K562 (cell line): ENCODE results near the gene MBD5. TPM values are rescaled to one million over a fixed set of nuclear protein-coding genes. Genes with fewer than 3 reads are reported as not detected.

Experiments
- ATAC-seq: fragments of 200-7000 bp; cut with Tn5 transposase; 3 replicates; pipeline ENCODE4 v1.9.1; 2020; ENCODE audit warnings: moderate library complexity
- BruUV-seq: library from RNA; stranded (reverse); fragments of 400-500 nt; replicated peaks from 2 replicates; lab custom pipeline; 2021; lab: Mats Ljungman, UMichigan
- CTCF ChIA-PET: fragments of 300-600 bp; formaldehyde crosslinking; extraction: SDS; loops from one replicate; lab custom pipeline; 2021; ENCODE audit warnings: low intra/inter-chr PET ratio; lab: Yijun Ruan, JAX
- POLR2A ChIA-PET: fragments of 300-600, 350-650 bp; sonication (Branson Sonifier 250); formaldehyde crosslinking; extraction: SDS; loops from one replicate; lab custom pipeline; 2021; ENCODE audit warnings: antibody characterized with exemption, inconsistent platforms; lab: Yijun Ruan, JAX
- DNase-seq, 4 experiments: peaks; one replicate each; pipeline versions ENCODE4 v3.0.0 to v3.0.0-alpha.2; 2011 to 2018; ENCODE audit warnings: low spot score in 3 of 4, mixed read lengths in 3 of 4; ENCODE audit errors: extremely low read depth in 1 of 4
- FAIRE-seq: peaks from 2 replicates; lab custom pipeline; 2011; peaks lifted over from hg19 to GRCh38; lab: Jason Lieb, UNC
- H2AFZ ChIP-seq: 2 replicates; pipeline ENCODE4 v1.6.0; 2011; ENCODE audit warnings: low read depth, low read length, control low read depth, inconsistent platforms
- H3K27ac ChIP-seq: fragments of 200-600 bp; 3 replicates; pipeline ENCODE4 v1.8.0; 2011; ENCODE audit warnings: low read depth, mild to moderate bottlenecking, control low read depth, inconsistent platforms, low read length, moderate library complexity, mixed read lengths; ENCODE audit errors: extremely low read depth
- H3K27me3 ChIP-seq, 2 experiments: fragments of 300-600 bp in 1 of 2; 2 replicates in 1 of 2; 3 replicates in 1 of 2; pipeline versions ENCODE4 v1.6.0 to v1.8.0; 2011; ENCODE audit warnings: inconsistent platforms in 2 of 2, low read length in 2 of 2, mild to moderate bottlenecking in 1 of 2, mixed read lengths in 1 of 2, moderate library complexity in 1 of 2; ENCODE audit not compliant: control insufficient read depth in 2 of 2, insufficient read depth in 2 of 2
- H3K36me3 ChIP-seq: fragments of 300-600 bp; 3 replicates; pipeline ENCODE4 v1.8.0; 2011; ENCODE audit warnings: mild to moderate bottlenecking, low read length, inconsistent platforms; ENCODE audit not compliant: control insufficient read depth, insufficient read depth
- H3K4me1 ChIP-seq, 2 experiments: fragments of 200-600 bp in 1 of 2; replicated peaks in 1 of 2; 2 replicates in 1 of 2; 3 replicates in 1 of 2; pipeline versions ENCODE4 v1.5.1 to v1.8.0; 2011; ENCODE audit warnings: inconsistent platforms in 2 of 2, low read length in 2 of 2, mild to moderate bottlenecking in 1 of 2, mixed read lengths in 1 of 2, moderate library complexity in 1 of 2; ENCODE audit not compliant: control insufficient read depth in 2 of 2, insufficient read depth in 2 of 2
- H3K4me2 ChIP-seq: 2 replicates; pipeline ENCODE4 v1.6.1; 2011; ENCODE audit warnings: low read length, control low read depth, inconsistent platforms, mixed read lengths; ENCODE audit not compliant: insufficient read depth
- H3K4me3 ChIP-seq: fragments of 200-600 bp; sonication (generic), shearing (Covaris generic); 2 replicates; pipeline ENCODE4 v1.5.1; 2016; ENCODE audit warnings: control low read depth, inconsistent platforms
- H3K79me2 ChIP-seq: fragments of 200-600 bp; 3 replicates; pipeline ENCODE4 v1.8.0; 2011; ENCODE audit warnings: low read length, inconsistent platforms; ENCODE audit not compliant: control insufficient read depth, insufficient read depth
- H3K9ac ChIP-seq, 2 experiments: 2 replicates each; pipeline versions ENCODE4 v1.6.0 to v1.6.1; 2011; ENCODE audit warnings: low read depth in 2 of 2, low read length in 2 of 2, control low read depth in 1 of 2, inconsistent platforms in 1 of 2, mild to moderate bottlenecking in 1 of 2, mixed read lengths in 1 of 2; ENCODE audit not compliant: insufficient read depth in 1 of 2
- H3K9me1 ChIP-seq: one replicate; pipeline ENCODE4 v1.6.0; 2011; ENCODE audit warnings: inconsistent platforms, mild to moderate bottlenecking, low read length, moderate library complexity; ENCODE audit not compliant: control insufficient read depth, insufficient read depth
- H3K9me3 ChIP-seq: replicated peaks from 2 replicates; pipeline ENCODE4 v1.5.1; 2011; ENCODE audit warnings: low read depth, low read length, inconsistent platforms; ENCODE audit not compliant: control insufficient read depth, insufficient read depth
- H4K20me1 ChIP-seq: replicated peaks from 2 replicates; pipeline ENCODE4 v1.6.1; 2011; ENCODE audit warnings: low read length, inconsistent platforms, mixed read lengths; ENCODE audit not compliant: control insufficient read depth, insufficient read depth
- CBFA2T3 ChIP-seq: fragments of 450-650 bp; IDR thresholded peaks from 2 replicates; pipeline ENCODE4 v1.6.1; 2017
- KLF1 ChIP-seq: fragments of 450-650 bp; IDR thresholded peaks from 2 replicates; pipeline ENCODE4 v1.6.1; 2016; ENCODE audit warnings: missing genetic modification characterization, missing compliant biosample characterization
- SMARCC2 ChIP-seq: fragments of 450-650 bp; IDR thresholded peaks from 2 replicates; pipeline ENCODE4 v1.6.1; 2017; ENCODE audit warnings: antibody characterized with exemption, moderate library complexity, mild to moderate bottlenecking, low read depth
- SPI1 ChIP-seq: IDR thresholded peaks from 2 replicates; pipeline ENCODE4 v1.6.1; 2011; ENCODE audit warnings: low read depth, low read length, control low read depth, borderline replicate concordance
- ZBTB49 ChIP-seq: sonication (generic); formaldehyde crosslinking; IDR thresholded peaks from 2 replicates; pipeline ENCODE4 v1.8.0; 2022; ENCODE audit warnings: missing genetic modification reagents, mild to moderate bottlenecking, borderline replicate concordance
- in situ Hi-C: fragments of 300-500 bp; cut with MboI; formaldehyde crosslinking; loops from 4 replicates; pipeline ENCODE4 v1.15.0; 2018; ENCODE audit warnings: inconsistent platforms, mixed read lengths
- intact Hi-C: fragments of 100-400 bp; cut with micrococcal nuclease; formaldehyde crosslinking; loops from 2 replicates; pipeline ENCODE4 v1.14.2; 2022
- polyA plus RNA-seq, 8 experiments: library from polyadenylated mRNA; depleted of rRNA in 4 of 8; stranded (reverse) in 5 of 8; unstranded in 3 of 8; fragments of >200 nt; fragmentation: Nextera tagmentation in 2 of 8; fragmentation: Illumina TruSeq in 1 of 8; extraction: Ambion mirVana in 2 of 8; extraction: Trizol in 1 of 8; gene quantifications; 2 replicates each; pipeline versions ENCODE4 v1.2.1 to v1.2.3, GENCODE V29; 2011 to 2014; ENCODE audit warnings: inconsistent platforms in 1 of 8, missing spikeins in 1 of 8
- total RNA-seq, 7 experiments: library from RNA; depleted of rRNA in 6 of 7; stranded (reverse); fragments of >200 nt in 6 of 7; fragmentation: Illumina TruSeq in 2 of 7; extraction: Trizol in 2 of 7; gene quantifications; 2 replicates each; pipeline versions ENCODE4 v1.2.1 to v1.2.3, GENCODE V29; 2011 to 2021; ENCODE audit warnings: low replicate concordance in 1 of 7

The MBD5 gene
- total and polyA plus RNA-seq, 9 of the 15 experiments (the other 6 are each of a cell fraction or from before 2014, with no cell fraction given): 3.4 to 14.5 (median 9.0) TPM

- no peak overlapping the region for H3K9ac ChIP-seq
- H3K27me3 ChIP-seq: no peaks in the 10 kb centered on the region; a peak in 1 of 5 replicates
- intact Hi-C loops: no loop called here
- H3K27ac ChIP-seq: no peak overlapping the region
- DNase-seq (no peak), ATAC-seq (no peak), FAIRE-seq (no peak)
- in situ Hi-C loops: no loop called here
- no peaks in the 10 kb centered on the region for H3K9me3 ChIP-seq
- no peak for TF ChIP-seq CBFA2T3
- no peak for TF ChIP-seq ZBTB49 (CRISPR knock-in tag)
- TF ChIP-seq SMARCC2: no peak
- no peak for TF ChIP-seq SPI1
- TF ChIP-seq KLF1 (tag): no peak
- H3K36me3 ChIP-seq: no peaks in the 10 kb centered on the region
- no peak overlapping the region for H2AFZ ChIP-seq
- no peaks in the 10 kb centered on the region for H3K79me2 ChIP-seq
- no peak overlapping the region for H3K4me2 ChIP-seq
- CTCF ChIA-PET: no interaction called here
- BruUV-seq: no TSS peak
- no peaks in the 10 kb centered on the region for H3K9me1 ChIP-seq
- H4K20me1 ChIP-seq: no peaks in the 10 kb centered on the region
- H3K4me3 ChIP-seq: no peak overlapping the region
- no peaks in the 10 kb centered on the region for H3K4me1 ChIP-seq
- POLR2A ChIA-PET: no interaction called here
Observed at GRCh38 chr2:148459377-148459778, 438.5 kb downstream of the MBD5 start.
